ENCODE data around the gene HJURP. TPM values are rescaled to one million over a fixed set of nuclear protein-coding genes. Genes with fewer than 3 reads are reported as not detected.

The HJURP gene
- total RNA-seq, 4 donors from 2014 or later = 13.0 TPM; not detected in 3

GRCh38 chr2:233828546-233829192 is 25.7 kb downstream of the HJURP start:
- intact Hi-C loops (cut with DNase I; ENCODE audit: low total_unique reads) = no loop called here
- TF ChIP-seq POLR2A (IDR thresholded peaks at IDR 0.05) (no peak), CTCF (IDR thresholded peaks at IDR 0.05) (no peak)

GRCh38 chr2:233824373-233824772 is 30.0 kb downstream of the HJURP start:
- Histone ChIP-seq H3K27ac (no peak overlapping the region), H3K4me1 (no peaks in the 10 kb centered on the region), H3K27me3 (no peaks in the 10 kb centered on the region), H3K9me3 (no peaks in the 10 kb centered on the region), H3K4me3 (no peak overlapping the region), H3K36me3 (no peaks in the 10 kb centered on the region)
- DNase-seq = no peak
- intact Hi-C loops (cut with DNase I; ENCODE audit: low total_unique reads) = no loop called here
- TF ChIP-seq POLR2A (IDR thresholded peaks at IDR 0.05) (no peak), CTCF (IDR thresholded peaks at IDR 0.05) (no peak)

More at GRCh38 chr2:233828546-233829192, 25.7 kb downstream of the HJURP start:
- Histone ChIP-seq H3K9me3 (no peaks in the 10 kb centered on the region), H3K4me3 (no peak overlapping the region), H3K4me1 (no peaks in the 10 kb centered on the region), H3K27me3 (no peaks in the 10 kb centered on the region), H3K27ac (no peak overlapping the region), H3K36me3 (no peaks in the 10 kb centered on the region)
- no peak for DNase-seq

DNA sequence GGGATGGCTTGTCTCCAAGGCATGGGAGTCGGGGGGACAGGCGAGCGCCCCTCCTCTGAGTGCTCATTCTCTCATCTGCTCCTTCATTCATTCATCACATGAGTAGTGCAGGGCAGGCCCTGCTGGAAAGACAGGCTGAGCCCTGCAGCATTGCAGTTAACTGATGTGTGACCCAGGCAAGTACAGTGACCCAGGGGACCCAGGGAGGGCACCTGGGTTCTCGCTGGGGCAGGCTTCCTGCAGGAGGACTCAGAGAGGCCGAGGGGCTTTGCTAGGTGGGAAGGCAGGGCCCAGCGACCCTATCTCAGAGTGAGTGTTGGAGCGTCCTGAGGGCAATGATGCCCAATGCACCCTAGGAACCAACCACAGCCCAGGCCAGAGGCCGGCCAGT is 30.6 kb downstream of the HJURP start:
- TF ChIP-seq POLR2A (IDR thresholded peaks at IDR 0.05) = no peak
- no peak for TF ChIP-seq CTCF (IDR thresholded peaks at IDR 0.05)
- no peak overlapping the region for H3K4me3 ChIP-seq
- intact Hi-C loops (cut with DNase I; ENCODE audit: low total_unique reads) = no loop called here
- H3K27me3 ChIP-seq = no peaks in the 10 kb centered on the region
- no peaks in the 10 kb centered on the region for H3K4me1 ChIP-seq
- no peak overlapping the region for H3K27ac ChIP-seq
- no peak for DNase-seq
- no peaks in the 10 kb centered on the region for H3K9me3 ChIP-seq
- no peaks in the 10 kb centered on the region for H3K36me3 ChIP-seq

- no peak for DNase-seq
- no peak overlapping the region for H3K27ac ChIP-seq
- intact Hi-C loops (cut with DNase I; ENCODE audit: low total_unique reads) = no loop called here
Observed at GRCh38 chr2:233822781-233823730, 31.3 kb downstream of the HJURP start.

More at GRCh38 chr2:233822781-233823730, 31.3 kb downstream of the HJURP start:
- H3K9me3 ChIP-seq = no peaks in the 10 kb centered on the region
- no peaks in the 10 kb centered on the region for H3K27me3 ChIP-seq
- no peak overlapping the region for H3K4me3 ChIP-seq
- no peaks in the 10 kb centered on the region for H3K36me3 ChIP-seq
- TF ChIP-seq POLR2A (IDR thresholded peaks at IDR 0.05) (no peak), CTCF (IDR thresholded peaks at IDR 0.05) (no peak)
- H3K4me1 ChIP-seq = no peaks in the 10 kb centered on the region
